ENCODE measurements around the gene EXOC6B.

The EXOC6B gene

GRCh38 chr2:72828840-72829507, 3.1 kb upstream of the EXOC6B start:
- no peak for DNase-seq

DNA sequence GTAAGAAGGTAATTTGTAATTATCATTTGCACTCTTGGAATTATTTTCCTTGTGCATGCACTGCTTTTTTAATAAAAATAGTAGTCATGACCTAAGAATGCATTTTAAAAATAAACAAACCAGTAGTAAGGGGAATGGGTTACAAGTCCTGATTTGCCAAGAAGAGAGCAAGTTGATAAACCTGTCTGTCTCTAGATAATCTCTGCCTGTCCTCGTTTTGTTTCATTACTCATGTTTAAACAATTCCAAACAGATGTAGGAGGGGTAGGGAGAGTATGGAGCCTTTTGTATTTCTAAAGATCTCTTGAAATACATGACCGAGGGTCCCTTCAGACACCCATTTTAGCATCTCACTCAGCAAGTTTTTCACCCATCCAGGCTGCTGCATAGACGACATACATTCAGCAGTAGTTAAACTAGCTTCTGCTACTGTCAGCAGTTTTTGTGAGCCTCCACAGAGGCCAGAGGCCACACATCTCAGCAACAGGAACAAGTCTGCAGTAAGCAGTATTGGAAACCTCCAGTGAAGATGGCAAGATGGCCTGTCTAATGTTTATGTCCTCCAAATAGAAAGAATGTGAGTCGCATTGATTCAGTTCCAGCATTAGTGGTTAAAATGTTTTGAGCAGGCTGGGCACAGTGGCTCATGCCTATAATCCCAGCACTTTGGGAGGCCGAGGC, 2.3 kb upstream of the EXOC6B start:
- DNase-seq = peak; percentile 43

DNA sequence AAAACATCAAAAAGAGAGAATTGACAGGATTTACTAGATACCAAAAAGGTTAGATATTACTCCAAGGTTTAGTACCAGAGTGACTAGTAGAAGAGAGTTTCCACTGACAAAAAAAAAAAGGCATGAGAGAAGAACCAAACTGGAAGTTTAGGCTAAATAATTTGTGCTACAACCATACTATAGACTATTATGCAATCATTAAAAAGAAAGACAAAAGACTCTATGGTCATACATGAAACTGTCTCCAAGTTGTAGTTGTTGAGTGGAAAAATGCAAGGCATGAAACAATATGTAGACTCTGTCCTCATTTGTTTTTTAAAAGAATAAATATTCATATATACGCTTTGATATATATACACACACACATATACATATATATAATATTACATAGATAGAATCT, 1.7 kb upstream of the EXOC6B start:
- DNase-seq = no peak

- no peak for DNase-seq
These were observed 284 bp upstream of the EXOC6B start for GRCh38 chr2:72826156-72826477.

GRCh38 chr2:72824224-72824842, 1.5 kb downstream of the EXOC6B start:
- peak; percentile 52 for DNase-seq

DNA sequence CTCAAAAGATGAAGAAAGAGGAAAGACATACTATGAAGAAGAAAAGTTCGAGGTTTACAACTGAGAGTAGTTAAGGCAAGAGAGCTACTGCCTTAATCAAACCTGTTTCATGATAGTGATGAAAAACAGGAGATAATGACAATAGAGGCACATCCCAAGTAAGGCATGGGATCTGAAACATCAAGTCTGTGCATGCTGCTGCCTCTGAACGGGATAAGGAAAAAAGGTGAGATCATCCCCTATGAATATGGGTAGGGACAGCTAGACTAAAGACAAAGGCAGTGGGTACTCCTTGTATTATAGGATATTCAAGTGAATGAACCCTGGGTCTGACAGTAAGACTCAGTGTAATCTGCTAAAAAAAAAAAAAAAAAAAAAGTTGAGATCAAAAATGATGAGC, 3.0 kb downstream of the EXOC6B start:
- no peak for DNase-seq

- DNase-seq = no peak
These were observed 3.9 kb downstream of the EXOC6B start for GRCh38 chr2:72821983-72822382.

GRCh38 chr2:72821118-72821517, 4.7 kb downstream of the EXOC6B start:
- no peak for DNase-seq

DNA sequence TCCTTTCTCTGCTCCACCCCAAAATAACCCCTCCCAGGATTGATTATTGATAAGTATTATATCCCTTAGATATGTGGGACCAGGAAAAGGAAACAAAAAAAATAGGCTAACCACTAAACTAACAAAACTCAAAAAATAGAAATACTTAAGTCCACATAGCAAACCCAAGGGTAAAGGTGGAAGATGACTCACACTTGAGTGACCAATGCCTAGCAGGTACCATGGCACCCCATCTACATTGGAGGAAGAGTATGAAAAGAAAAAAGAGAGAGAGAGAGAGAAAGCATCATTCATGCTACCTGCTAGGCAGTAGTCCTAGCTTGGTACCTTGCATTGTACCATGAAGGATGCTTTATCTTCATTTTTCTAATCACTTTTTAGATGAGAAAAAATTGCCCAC, 6.3 kb downstream of the EXOC6B start:
- no peak for DNase-seq

GRCh38 chr2:72815655-72816278, 10.1 kb downstream of the EXOC6B start:
- DNase-seq = no peak

- no peak for DNase-seq
These were observed 12.0 kb downstream of the EXOC6B start for GRCh38 chr2:72813841-72814240.

- no peak for DNase-seq
These were observed 15.7 kb downstream of the EXOC6B start for GRCh38 chr2:72810165-72810564.

- DNase-seq = no peak
These were observed 16.7 kb downstream of the EXOC6B start for GRCh38 chr2:72809095-72809494.

DNA sequence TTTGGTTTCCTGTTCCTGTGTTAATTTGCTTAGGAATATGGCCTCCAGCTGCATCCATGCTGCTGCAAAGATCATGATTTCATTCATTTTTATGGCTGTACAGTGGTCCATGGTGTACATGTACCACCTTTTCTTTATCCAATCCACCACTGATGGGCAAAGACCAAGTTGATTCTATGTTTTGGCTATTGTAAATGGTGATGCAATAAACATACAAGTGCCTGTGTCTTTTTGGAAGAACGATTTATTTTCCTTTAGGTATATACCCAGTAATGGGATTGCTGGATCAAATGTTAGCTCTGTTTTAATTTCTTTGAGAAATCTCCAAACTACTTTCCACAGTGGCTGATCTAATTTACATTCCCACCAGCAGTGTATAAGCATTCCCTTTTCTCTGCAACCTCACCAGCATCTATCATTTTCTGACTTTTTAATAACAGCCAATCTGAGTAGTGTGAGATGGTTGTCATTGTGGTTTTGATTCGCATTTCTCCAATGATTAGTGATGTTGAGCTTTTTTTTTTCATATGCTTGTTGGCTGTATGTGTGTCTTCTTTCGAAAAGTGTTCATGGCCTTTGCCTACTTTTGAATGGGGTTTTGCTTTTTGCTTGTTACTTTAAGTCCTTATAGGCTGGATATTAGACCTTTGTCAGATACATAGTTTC, 19.4 kb downstream of the EXOC6B start:
- DNase-seq = no peak

DNA sequence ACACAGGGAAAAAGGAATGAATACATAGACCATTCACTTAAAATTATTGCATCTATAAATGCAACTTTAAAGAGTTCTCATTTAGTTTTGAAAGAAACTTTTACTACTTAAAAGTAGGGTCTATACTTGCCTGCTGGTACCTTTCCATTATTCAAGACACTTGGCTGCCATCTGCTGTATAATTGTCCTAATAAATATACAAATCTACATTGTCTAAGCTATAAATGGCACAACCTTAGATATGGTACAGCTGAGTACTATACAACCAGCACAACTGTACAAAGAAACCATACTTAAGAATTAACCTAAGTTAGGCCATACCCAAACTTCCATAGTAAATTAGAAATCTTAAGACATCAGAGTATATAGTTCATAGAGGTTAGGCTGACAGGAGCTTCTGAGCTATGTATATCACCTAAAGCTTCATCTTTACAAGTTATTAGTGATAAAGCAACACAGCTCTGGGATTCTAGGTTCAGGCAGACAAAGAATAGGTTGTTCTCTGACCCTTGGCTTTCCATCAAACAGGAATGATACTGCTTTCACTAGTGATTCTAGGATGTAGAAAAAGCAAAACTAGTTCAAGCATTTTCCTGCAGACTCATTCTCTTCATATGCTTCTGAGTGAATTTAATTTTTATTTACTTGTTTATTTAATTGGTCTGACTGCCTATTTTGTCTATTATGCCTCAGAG, 22.1 kb downstream of the EXOC6B start:
- no peak for DNase-seq

- no peak for DNase-seq
These were observed 22.7 kb downstream of the EXOC6B start for GRCh38 chr2:72803151-72803550.

DNA sequence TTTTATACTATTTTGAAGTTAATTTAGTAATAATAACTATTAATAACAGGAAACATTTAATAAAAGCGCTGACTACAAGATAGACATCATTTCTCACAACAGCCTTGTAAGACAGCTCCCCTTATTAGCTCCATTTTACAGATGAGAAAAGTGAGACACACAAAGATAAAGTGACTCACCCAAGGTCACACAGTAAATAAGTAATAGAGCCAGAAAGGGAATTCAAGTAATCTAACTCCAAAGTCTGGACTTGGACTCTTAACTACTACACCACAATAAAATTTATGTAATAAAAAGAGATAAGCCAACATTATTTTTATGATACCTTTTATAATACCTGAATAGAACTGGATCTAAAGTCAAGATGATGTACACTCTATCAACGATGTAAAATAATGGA, 25.3 kb downstream of the EXOC6B start:
- no peak for DNase-seq

- no peak for DNase-seq
These were observed 28.1 kb downstream of the EXOC6B start for GRCh38 chr2:72797740-72798139.

DNA sequence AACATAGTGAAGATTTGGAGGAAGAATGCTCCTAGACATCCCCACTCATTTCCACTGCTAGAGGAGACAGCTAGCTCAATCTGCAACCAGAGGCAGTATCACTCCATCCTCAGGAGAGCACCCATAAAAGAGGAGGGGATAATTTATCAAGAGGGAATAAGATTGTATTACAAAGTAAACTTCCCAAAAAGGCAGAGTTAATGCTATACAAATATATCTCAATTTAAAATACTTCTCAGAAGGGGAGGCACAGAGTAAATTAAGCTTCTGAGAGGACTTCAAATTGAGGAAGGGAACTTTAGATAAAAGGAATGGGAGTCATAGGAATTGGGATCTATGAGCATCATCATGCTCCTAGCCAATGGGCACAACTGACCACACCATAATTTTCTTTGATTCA, 29.1 kb downstream of the EXOC6B start:
- no peak for DNase-seq

DNA sequence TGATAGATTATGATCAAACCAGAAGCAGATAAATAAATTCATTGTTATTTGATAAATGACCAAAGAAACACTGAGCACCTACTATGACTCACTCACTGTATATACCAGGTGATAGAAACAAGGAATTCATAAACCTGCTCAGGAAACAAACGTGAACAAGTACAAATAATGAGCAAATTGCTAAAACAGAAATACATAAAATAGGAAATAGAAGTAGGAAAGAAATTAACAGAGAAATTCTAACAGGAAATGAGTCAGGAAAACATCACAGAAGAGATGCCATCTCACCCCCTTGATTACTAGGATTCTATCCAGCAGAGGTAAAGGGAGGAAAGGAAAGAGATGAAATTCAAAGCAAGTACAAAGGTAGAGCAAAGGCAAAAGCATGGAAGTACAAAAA, 31.3 kb downstream of the EXOC6B start:
- DNase-seq = no peak

GRCh38 chr2:72793798-72794440, 31.9 kb downstream of the EXOC6B start:
- DNase-seq = no peak

DNA sequence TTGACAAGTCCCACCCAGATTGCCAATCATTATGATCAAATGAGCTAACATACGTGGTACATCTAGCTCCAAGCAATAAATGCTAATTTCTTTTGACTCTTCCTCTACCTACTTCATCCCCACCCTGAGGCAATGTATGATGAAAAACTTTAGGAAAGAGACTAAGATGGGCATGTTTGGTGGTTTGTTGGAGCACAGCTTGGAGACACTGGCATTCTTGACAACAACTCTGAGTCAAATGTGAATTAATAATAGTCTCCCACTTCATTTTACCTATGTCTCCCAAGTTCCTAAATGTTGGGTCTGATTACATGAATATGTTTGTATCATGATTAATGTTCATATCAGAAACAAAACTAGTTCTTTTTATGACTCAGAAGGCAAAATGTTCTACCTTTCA, 36.6 kb downstream of the EXOC6B start:
- no peak for DNase-seq
